Lower lobe of right lung (tissue), 2 donors: ENCODE results near the gene NFIC. TPM values are rescaled to one million over a fixed set of nuclear protein-coding genes. Genes with fewer than 3 reads are reported as not detected.

Experiments used
- ATAC-seq, 2 donors: fragments of 200-7000 bp; cut with Tn5 transposase; one replicate each; pipeline ENCODE4 v1.9.1; 2020 to 2022; ENCODE audit warnings: mild to moderate bottlenecking in 2 of 2, moderate library complexity in 2 of 2
- DNase-seq: peaks from one replicate; pipeline ENCODE4 v3.0.0-alpha.2; 2020
- H3K27ac ChIP-seq: fragments of 200-600 bp; one replicate; pipeline ENCODE4 v1.8.0; 2022
- H3K27me3 ChIP-seq: fragments of 200-600 bp; one replicate; pipeline ENCODE4 v1.8.0; 2022; ENCODE audit warnings: low read depth
- H3K36me3 ChIP-seq: fragments of 200-600 bp; one replicate; pipeline ENCODE4 v1.8.0; 2022; ENCODE audit warnings: mild to moderate bottlenecking
- H3K4me1 ChIP-seq: fragments of 200-600 bp; one replicate; pipeline ENCODE4 v1.8.0; 2022
- H3K4me3 ChIP-seq: fragments of 200-600 bp; one replicate; pipeline ENCODE4 v1.8.0; 2022; ENCODE audit warnings: mild to moderate bottlenecking
- H3K9me3 ChIP-seq: fragments of 200-600 bp; one replicate; pipeline ENCODE4 v1.8.0; 2022
- CTCF ChIP-seq: fragments of 200-600 bp; IDR thresholded peaks from one replicate; pipeline ENCODE4 v1.8.0; 2022; ENCODE audit warnings: antibody characterized with exemption, mild to moderate bottlenecking
- intact Hi-C: fragments of 100-400 bp; cut with DNase I; formaldehyde crosslinking; loops from one replicate; pipeline ENCODE4 v1.11.0; 2022
- total RNA-seq: library from RNA; stranded (reverse); fragmentation: NEBNext Ultra II Directional; extraction: Animal tissue kit (Norgen Biotek cat#: 25700); gene quantifications from one replicate; pipeline ENCODE4 v1.2.1, GENCODE V29; 2021
- donor health status: DM: no; HTN: yes; CAD: no; lungs with severe emphysema.

The NFIC gene
- total RNA-seq, 1 donor from 2014 or later: 132 TPM

- TF ChIP-seq CTCF: no peak
- Histone ChIP-seq H3K9me3 (no peaks in the 10 kb centered on the region), H3K4me1 (peaks cover 16% of the 10 kb centered on the region), H3K36me3 (peaks cover 33% of the 10 kb centered on the region), H3K27ac (no peak overlapping the region), H3K27me3 (no peaks in the 10 kb centered on the region), H3K4me3 (no peak overlapping the region)
- intact Hi-C loops: no loop called here
- DNase-seq: no peak
- ATAC-seq: no peak
Observed at GRCh38 chr19:3509566-3509989, 143.2 kb downstream of the NFIC start.

GRCh38 chr19:3510727-3511126 is 144.3 kb downstream of the NFIC start:
- H3K4me3 ChIP-seq: no peak overlapping the region
- H3K27me3 ChIP-seq: no peaks in the 10 kb centered on the region
- intact Hi-C loops: no loop called here
- no peak for ATAC-seq
- no peak for DNase-seq
- no peak for TF ChIP-seq CTCF
- H3K27ac ChIP-seq: no peak overlapping the region
- peaks cover 16% of the 10 kb centered on the region for H3K4me1 ChIP-seq
- no peaks in the 10 kb centered on the region for H3K9me3 ChIP-seq
- peaks cover 33% of the 10 kb centered on the region for H3K36me3 ChIP-seq

GRCh38 chr19:3511506-3512251 is 145.3 kb downstream of the NFIC start:
- H3K9me3 ChIP-seq: no peaks in the 10 kb centered on the region
- H3K27me3 ChIP-seq: no peaks in the 10 kb centered on the region
- intact Hi-C loops: no loop called here
- no peak overlapping the region for H3K27ac ChIP-seq
- no peak for TF ChIP-seq CTCF
- H3K36me3 ChIP-seq: peaks cover 40% of the 10 kb centered on the region
- DNase-seq (no peak), ATAC-seq (no peak)
- peaks cover 22% of the 10 kb centered on the region for H3K4me1 ChIP-seq
- H3K4me3 ChIP-seq: no peak overlapping the region

GRCh38 chr19:3512562-3513228 is 146.3 kb downstream of the NFIC start:
- H3K36me3 ChIP-seq: peaks cover 41% of the 10 kb centered on the region
- H3K4me3 ChIP-seq: no peak overlapping the region
- H3K4me1 ChIP-seq: peaks cover 28% of the 10 kb centered on the region
- no peaks in the 10 kb centered on the region for H3K27me3 ChIP-seq
- ATAC-seq: no peak
- no peak overlapping the region for H3K27ac ChIP-seq
- TF ChIP-seq CTCF: no peak
- intact Hi-C loops: no loop called here
- no peaks in the 10 kb centered on the region for H3K9me3 ChIP-seq
- no peak for DNase-seq

GRCh38 chr19:3513229-3514140 is 147.1 kb downstream of the NFIC start:
- no peak for DNase-seq
- ATAC-seq: no peak

More at GRCh38 chr19:3513229-3514140, 147.1 kb downstream of the NFIC start:
- Histone ChIP-seq H3K9me3 (no peaks in the 10 kb centered on the region), H3K27ac (no peak overlapping the region), H3K27me3 (no peaks in the 10 kb centered on the region), H3K4me3 (no peak overlapping the region), H3K4me1 (peaks cover 25% of the 10 kb centered on the region), H3K36me3 (peaks cover 41% of the 10 kb centered on the region)
- intact Hi-C loops: no loop called here
- TF ChIP-seq CTCF: no peak
